Colon (tissue), 2 donors: ENCODE results near the gene PHGDH.

Source experiments
- FAIRE-seq: peaks from 2 replicates; lab custom pipeline; 2012; peaks lifted over from hg19 to GRCh38; lab: Jason Lieb, UNC
- donor health status: control.
- donor health status: control.

Gene PHGDH

DNA sequence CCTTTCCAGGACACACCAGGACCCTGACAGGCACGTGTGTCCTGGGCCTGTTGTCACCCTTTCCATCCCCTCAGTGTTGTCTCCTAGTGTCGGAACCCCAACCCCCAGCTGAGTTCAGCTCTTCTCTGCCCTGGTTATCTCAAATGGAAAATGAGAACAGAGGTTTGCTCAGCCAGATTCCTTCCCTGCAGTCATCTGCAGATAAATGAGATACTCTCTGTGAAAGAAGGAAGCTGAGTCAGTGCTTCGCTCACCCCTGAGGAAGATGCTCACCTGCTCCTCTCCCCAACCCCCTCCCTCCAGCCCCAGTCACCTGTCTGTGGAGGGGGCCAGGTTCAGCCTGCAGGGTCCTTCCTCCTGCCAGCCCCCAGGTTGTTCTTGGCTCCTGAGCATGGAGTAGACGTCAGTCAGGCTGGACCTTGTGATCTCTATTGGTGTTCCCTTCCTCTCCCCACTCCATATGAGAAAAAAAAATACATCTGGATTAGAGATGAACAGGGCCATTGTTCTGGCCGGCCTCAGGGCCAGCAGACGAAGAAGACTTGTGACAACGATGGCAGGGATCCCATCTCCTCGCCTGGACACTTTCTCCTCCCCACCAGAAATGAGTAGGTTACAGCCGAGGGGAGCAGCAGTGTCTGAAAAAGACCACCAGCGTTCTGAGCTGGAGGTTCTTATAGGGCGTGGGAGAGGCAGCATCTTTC is 20.9 kb downstream of the PHGDH start:
- no peak for FAIRE-seq

- no peak for FAIRE-seq
These were observed 22.0 kb downstream of the PHGDH start for GRCh38 chr1:119733754-119734153.

DNA sequence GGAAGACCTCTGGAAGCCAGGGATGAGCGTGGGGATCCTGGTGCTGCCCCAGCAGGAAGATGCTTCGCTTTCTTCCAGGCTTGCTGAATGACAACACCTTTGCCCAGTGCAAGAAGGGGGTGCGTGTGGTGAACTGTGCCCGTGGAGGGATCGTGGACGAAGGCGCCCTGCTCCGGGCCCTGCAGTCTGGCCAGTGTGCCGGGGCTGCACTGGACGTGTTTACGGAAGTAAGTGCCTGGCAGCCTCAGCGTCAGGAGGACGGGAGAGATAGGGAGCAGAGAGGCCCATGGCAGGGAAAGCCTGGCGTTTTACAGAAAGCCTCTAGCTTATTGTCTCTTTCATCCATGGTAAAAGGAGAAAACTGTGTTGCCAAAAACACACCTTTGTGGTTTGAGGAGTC is 23.5 kb downstream of the PHGDH start:
- FAIRE-seq: no peak

DNA sequence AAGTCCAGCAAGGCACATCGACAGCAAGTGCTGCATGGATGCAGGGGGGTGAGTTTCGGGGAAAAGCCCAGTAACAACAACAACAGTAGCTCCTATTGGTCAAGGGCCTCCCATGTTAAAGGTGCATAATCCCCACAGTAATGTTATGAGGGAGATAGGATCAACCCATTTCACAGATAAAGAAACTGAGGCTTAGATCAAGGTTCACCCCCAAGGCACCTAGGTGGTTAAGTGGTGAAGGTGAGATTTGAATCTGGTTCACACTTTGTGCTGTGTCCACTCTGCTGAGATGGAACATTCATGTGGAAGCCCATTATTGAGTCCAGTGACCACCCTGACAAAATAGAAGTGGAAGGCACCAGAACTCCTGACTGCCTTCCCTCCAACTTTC is 24.9 kb downstream of the PHGDH start:
- FAIRE-seq: no peak

- FAIRE-seq: no peak
These were observed 25.4 kb downstream of the PHGDH start for GRCh38 chr1:119737040-119737682.

DNA sequence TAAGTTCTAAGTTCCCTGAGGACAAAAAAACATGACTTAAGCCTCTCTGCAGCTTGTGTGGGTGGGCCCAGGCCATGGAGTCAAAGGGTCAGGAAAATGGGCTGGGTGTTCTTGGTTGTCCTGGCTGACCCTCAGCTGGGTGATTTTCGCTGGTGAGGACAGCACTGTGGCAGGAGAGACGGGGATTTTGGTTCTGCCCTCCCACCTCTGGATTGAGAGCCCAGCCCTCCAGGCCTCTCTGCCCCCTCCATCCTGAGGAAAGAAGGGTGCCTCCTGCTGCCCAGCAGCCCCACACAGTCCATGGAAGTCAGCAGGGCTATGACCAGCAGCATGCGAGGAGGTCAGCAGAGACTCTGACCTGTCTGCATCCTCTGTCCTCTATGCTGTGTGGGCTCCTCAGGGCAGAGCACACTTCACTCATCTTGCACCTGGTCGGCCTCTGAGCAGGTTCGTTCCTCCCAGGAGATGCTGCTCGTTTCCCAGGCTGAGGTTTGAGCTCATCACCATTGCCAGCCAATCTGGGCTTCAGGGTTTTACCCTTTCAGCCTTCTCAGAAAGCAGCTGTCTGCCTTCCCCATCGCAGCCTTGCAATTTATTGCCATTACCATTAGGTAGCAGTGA is 26.5 kb downstream of the PHGDH start:
- no peak for FAIRE-seq

- no peak for FAIRE-seq
These were observed 27.4 kb downstream of the PHGDH start for GRCh38 chr1:119739150-119739549.

DNA sequence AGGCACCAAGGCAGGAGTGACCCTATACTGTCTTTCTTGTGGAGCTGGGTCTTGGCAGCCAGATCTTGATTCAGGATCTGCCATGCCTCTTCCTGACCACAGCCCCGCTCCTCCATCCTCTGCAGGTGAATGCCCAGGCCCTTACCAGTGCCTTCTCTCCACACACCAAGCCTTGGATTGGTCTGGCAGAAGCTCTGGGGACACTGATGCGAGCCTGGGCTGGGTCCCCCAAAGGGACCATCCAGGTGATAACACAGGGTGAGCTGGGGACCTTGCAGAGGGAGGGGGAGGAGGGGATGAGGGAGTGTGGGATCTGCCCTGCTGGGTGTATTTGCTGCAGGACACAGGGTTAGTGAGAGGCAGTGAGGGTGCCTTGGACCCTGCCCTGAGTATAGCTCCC is 28.5 kb downstream of the PHGDH start:
- FAIRE-seq: no peak

GRCh38 chr1:119740896-119741780 is 29.4 kb downstream of the PHGDH start:
- no peak for FAIRE-seq

- FAIRE-seq: no peak
These were observed 30.5 kb downstream of the PHGDH start for GRCh38 chr1:119742202-119742601.

DNA sequence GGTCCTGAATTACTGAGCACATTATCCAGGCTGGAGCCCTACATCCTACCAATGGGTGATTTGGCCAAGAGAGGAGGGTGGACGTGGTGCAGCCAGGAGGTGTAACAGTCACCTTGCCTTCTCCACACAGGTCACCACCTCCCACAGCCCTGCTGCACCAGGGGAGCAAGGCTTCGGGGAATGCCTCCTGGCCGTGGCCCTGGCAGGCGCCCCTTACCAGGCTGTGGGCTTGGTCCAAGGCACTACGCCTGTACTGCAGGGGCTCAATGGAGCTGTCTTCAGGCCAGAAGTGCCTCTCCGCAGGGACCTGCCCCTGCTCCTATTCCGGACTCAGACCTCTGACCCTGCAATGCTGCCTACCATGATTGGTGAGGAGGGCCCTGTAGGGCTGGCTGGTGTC is 30.9 kb downstream of the PHGDH start:
- no peak for FAIRE-seq

GRCh38 chr1:119743308-119743707 is 31.6 kb downstream of the PHGDH start:
- no peak for FAIRE-seq

DNA sequence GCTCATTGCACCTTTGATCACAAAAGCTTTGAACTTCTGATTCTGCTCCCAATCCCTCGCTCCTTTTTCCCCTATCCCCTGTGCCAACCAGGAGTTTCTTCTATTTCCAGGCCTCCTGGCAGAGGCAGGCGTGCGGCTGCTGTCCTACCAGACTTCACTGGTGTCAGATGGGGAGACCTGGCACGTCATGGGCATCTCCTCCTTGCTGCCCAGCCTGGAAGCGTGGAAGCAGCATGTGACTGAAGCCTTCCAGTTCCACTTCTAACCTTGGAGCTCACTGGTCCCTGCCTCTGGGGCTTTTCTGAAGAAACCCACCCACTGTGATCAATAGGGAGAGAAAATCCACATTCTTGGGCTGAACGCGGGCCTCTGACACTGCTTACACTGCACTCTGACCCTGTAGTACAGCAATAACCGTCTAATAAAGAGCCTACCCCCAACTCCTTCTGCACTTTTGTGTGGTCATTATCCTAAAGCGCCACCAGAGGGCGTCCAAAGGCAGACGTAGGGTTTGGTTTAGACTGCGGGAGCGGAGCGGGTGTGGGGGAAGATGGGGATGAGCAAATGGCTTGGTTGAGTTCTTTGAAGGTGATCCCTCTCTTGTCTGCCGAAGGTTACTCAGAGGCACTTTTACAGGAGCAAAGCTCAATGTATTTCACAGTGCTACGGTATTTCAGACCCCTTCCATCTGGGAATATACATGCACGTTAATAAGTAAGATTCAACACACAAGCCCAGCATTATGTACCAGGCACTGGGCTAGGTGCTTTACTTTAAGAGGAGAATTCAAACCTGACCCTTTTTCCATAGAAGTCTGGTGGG is 32.3 kb downstream of the PHGDH start:
- no peak for FAIRE-seq

- no peak for FAIRE-seq
These were observed 32.8 kb downstream of the PHGDH start for GRCh38 chr1:119744598-119744942.

DNA sequence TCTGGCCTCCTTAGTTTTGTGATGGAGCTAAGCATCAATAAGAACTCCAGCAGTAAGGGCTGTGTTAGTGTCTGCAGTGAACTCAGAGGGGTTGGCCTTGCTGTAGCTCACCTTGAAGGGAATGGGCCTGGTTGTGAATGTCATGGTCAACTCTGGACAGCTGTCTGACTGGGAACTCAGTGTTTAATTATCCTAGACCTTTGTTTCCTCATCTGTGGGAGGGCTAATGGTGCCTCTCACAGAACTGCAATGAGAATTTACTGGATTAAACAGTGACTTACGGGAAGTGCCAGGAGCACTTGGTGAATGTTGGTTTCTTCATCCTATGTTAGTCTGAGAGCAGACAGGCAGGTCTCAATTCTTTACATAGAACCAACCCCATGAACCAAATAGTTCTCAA is 33.3 kb downstream of the PHGDH start:
- no peak for FAIRE-seq

DNA sequence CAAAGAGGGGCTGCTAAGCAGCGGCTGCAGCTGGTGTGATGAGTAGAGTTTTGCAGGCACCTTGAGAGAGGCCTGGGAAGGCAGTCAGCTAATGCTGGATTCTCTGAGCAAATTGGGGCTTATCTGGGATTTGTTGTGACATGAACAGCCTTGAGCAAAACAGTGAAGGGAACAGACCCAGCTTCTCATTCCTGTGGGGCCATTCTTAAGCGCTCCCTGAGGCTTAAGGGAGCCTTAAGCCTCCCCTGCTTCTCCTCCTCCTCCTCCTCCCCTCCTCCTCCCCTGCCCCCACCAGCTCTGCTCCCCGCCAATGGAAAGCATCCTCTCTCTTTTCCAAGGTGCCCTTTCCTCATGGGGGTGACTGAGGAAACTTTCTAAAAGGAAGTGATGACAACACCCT is 35.7 kb downstream of the PHGDH start:
- FAIRE-seq: no peak

- no peak for FAIRE-seq
These were observed 36.3 kb downstream of the PHGDH start for GRCh38 chr1:119748040-119748439.

DNA sequence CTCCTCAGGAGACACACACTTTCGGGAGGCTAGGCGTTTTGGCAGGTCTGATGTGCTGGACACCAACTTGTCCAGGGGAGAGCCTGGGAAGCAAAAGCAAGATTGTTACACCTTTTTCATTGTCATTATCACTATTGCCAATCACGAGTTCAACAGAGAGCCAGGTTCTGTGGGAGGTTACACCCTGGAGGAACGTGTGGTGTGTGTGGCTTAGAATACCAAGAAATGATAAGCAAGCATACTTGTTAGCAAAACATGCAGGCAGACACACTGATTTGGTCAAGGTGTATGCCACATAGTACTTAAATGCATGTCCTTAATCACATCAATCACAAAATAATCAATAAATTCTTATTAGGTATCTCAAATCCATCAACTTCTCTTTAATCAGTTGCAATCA is 40.9 kb downstream of the PHGDH start:
- FAIRE-seq: no peak

- no peak for FAIRE-seq
These were observed 46.9 kb downstream of the PHGDH start for GRCh38 chr1:119758584-119758983.

DNA sequence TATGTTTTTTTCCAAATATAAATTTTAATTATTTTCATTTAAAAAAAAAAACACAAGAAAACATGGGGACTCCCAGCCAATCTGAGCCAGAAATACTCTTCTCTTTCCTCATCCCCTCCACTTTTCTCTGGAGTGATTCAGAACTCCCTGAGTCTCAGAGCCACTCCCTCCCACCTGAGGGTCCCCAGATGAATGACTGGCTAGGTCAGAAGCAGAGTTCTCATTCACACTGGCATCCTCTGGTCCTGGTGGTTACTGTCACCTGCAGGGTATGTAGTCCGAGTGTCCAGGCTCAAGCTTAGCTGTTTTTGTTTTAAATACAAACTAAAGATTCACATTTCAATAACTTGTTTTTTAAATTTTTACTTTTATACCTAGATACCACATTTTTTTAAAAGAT is 50.7 kb downstream of the PHGDH start:
- no peak for FAIRE-seq

DNA sequence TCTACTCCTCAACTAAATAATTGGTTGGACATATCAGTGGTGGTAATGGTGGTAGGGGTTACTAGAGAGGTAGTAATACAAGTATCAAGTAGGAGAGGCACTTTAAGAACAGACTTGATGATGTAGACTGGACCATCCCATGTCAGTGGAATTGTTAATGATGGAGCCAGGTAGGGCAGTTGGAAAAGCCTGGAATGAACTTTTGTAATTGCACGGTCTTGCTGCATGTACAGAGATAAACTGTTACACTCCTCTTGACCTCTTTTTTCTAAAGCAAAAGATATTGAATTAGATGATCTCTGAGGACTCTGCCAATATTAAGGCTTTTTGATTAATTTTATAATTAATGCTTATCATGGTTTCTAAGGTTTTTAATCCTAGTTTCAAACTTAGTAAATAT is 51.2 kb downstream of the PHGDH start:
- no peak for FAIRE-seq

DNA sequence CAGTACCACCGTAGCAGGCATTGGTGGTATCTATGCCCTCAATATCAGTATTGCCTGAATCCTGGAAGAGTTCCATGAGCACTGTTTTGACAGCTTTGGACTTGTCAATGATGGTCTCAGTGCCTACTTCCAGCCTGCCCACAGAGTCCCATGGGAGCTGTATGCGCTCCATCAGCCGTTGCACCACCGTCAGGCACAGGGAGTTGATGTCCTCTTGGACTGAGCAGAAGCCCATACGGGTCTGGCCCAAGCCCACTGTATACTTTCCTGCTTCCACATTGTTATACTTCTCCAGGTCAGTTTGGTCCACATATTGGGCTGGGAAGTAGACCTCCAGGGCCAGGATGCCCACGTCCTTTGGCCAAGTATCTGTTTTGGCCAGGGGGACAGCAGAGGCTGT is 52.5 kb downstream of the PHGDH start:
- FAIRE-seq: no peak
